WI38 (cell line): Measurements from ENCODE around the gene SH3BP4.
A peak's percentile ranks its signal among the peaks of the same experiment; 100 is the strongest.

Experiments used
- H3K4me3 ChIP-seq: 2 replicates; pipeline ENCODE4 v1.5.1; 2011; ENCODE audit warnings: low read depth, mild to moderate bottlenecking, control low read depth, low read length
- TF ChIP-seq, protein P1 (sequence below): IDR thresholded peaks from 2 replicates; pipeline ENCODE4 v1.5.1; 2012; ENCODE audit warnings: low read depth, mild to moderate bottlenecking, control low read depth, low read length

Gene SH3BP4, protein sequence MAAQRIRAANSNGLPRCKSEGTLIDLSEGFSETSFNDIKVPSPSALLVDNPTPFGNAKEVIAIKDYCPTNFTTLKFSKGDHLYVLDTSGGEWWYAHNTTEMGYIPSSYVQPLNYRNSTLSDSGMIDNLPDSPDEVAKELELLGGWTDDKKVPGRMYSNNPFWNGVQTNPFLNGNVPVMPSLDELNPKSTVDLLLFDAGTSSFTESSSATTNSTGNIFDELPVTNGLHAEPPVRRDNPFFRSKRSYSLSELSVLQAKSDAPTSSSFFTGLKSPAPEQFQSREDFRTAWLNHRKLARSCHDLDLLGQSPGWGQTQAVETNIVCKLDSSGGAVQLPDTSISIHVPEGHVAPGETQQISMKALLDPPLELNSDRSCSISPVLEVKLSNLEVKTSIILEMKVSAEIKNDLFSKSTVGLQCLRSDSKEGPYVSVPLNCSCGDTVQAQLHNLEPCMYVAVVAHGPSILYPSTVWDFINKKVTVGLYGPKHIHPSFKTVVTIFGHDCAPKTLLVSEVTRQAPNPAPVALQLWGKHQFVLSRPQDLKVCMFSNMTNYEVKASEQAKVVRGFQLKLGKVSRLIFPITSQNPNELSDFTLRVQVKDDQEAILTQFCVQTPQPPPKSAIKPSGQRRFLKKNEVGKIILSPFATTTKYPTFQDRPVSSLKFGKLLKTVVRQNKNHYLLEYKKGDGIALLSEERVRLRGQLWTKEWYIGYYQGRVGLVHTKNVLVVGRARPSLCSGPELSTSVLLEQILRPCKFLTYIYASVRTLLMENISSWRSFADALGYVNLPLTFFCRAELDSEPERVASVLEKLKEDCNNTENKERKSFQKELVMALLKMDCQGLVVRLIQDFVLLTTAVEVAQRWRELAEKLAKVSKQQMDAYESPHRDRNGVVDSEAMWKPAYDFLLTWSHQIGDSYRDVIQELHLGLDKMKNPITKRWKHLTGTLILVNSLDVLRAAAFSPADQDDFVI

DNA sequence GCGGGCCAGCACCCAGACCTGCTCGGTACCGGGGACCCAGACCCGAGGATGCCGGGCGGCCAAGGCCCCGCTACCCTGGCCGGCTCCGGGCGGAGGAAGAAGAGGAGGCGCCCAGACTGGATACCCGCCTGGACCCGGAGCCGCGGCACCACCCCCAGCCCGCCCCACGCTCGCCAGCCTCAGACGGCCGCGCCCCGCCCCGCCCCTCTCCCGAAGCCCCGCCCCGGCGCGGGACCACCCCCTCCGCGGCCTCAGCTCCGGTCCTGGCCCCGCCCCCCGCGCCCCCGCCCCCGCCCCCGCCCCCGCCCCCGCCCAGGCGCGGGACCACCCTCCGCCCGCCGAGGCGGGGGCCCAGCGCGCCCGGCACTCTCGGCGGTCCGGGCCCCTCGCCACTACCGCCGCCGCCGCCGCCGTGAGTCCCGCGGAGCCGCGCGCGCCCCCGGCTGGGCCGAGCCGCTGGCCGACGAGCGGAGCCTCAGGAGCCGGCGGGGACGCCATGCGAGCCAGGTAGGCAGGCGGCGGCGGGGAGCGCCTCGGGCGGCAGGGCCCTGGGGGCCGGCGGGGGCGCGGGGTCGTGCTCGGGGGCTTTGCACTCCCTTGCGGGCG lies at the start of gene SH3BP4:
Gene SH3BP4, plus strand, starts transcription at position 354 of the 606 bp plus-strand sequence. CDS start 82,986 bp downstream, outside the sequence.
- peak within 1 kb of the TSS; percentile 72 for H3K4me3 ChIP-seq
- TF ChIP-seq, protein P1, sequence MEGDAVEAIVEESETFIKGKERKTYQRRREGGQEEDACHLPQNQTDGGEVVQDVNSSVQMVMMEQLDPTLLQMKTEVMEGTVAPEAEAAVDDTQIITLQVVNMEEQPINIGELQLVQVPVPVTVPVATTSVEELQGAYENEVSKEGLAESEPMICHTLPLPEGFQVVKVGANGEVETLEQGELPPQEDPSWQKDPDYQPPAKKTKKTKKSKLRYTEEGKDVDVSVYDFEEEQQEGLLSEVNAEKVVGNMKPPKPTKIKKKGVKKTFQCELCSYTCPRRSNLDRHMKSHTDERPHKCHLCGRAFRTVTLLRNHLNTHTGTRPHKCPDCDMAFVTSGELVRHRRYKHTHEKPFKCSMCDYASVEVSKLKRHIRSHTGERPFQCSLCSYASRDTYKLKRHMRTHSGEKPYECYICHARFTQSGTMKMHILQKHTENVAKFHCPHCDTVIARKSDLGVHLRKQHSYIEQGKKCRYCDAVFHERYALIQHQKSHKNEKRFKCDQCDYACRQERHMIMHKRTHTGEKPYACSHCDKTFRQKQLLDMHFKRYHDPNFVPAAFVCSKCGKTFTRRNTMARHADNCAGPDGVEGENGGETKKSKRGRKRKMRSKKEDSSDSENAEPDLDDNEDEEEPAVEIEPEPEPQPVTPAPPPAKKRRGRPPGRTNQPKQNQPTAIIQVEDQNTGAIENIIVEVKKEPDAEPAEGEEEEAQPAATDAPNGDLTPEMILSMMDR: no peak

- H3K4me3 ChIP-seq: no peak overlapping the region
- TF ChIP-seq, protein P1: no peak
These were observed 47.0 kb upstream of the SH3BP4 start for GRCh38 chr2:234904785-234905184.

DNA sequence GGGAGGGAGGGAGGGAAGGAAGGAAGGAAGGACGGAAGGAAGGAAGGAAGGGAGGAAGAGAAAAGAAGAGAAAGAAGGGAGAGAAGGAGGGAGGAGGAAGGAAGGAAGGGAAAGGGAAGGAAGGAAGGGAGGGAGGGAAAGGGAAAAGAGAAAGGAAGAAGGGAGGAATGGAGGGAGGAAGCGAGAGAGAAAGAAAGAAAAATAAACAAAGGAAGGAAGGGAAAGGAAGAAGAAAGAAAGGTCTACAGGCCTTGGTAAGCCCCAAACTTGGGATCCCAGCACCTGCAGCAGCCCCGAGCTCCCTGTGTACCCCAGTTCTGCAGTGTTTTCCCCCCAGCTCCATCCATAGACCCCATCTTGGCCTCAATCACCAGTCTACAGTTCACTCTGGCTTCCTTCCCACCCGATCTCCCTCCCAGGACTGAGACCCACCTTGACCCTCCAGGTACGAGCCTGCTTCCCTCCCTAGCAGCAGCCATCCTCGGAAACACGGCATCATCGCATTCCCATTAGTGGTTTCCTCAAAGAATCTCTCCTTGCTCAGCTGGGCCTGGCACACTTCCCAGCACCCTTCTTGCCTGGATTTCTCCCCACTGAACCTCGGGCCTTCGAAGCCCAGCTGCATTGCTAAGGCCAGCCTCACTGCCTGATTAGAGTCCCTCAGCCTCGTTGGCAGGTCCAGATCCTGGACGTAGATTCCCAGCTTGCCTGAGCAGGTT lies 46.1 kb upstream of the SH3BP4 start:
- no peak overlapping the region for H3K4me3 ChIP-seq

GRCh38 chr2:234910186-234910679 lies 41.6 kb upstream of the SH3BP4 start:
- TF ChIP-seq, protein P1: no peak

More for the DNA sequence above, 46.1 kb upstream of the SH3BP4 start:
- TF ChIP-seq, protein P1: no peak

DNA sequence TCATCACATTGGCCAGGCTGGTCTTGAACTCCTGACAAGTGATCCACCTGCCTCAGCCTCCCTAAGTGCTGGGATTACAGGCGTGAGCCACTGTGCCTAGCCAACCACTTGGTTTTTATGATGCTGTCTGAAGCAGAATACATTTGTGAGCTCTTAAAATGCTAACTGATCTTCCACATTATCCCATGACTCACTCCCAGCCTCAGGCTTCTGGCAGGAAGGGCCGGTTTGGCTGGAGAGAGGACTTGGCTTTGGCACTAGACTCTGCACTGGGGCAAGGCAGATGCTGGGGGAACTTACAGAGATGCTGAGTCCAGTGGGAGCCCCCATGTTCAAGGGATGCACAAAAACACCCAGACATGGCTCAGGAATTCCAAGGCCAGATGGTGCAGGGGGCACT lies 40.5 kb upstream of the SH3BP4 start:
- H3K4me3 ChIP-seq: no peak overlapping the region
- TF ChIP-seq, protein P1: no peak

More at GRCh38 chr2:234910186-234910679, 41.6 kb upstream of the SH3BP4 start:
- no peak overlapping the region for H3K4me3 ChIP-seq

GRCh38 chr2:234912437-234912836 lies 39.4 kb upstream of the SH3BP4 start:
- H3K4me3 ChIP-seq: no peak overlapping the region
- TF ChIP-seq, protein P1: no peak
